Stimulated activated CD8-positive, alpha-beta memory T cell treated with anti-CD3 and anti-CD28 coated beads, Interleukin-4, amount 100 ng/mL, for 1 hour (primary cell): ENCODE data around the gene C10orf95.
A peak's percentile ranks its signal among the peaks of the same experiment; 100 is the strongest.

ENCODE experiments used
- DNase-seq, 2 donors: peaks; one replicate each; pipeline ENCODE4 v3.0.0-alpha.2; 2020; ENCODE audit warnings: low read depth in 2 of 2, low spot score in 1 of 2

C10orf95 gene

DNA sequence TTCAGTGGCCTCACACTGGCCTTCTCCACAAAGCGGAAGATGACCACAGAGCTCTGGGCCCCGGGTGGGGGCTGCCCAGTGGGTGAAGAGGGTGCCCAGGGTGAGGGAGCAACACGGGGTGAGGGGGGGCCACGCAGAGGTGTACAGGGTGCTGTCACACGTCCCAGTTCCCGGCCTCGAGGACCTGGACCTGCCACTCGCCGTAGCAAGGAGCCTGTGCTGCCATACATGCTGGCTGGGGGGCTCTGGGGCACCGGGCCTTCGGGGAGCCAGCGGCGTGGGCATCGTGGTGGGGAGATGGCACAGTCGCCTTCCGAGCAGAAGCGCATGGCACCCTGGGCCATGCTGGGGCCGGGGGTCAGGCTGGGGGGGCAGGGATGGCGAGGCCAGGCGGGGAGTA lies 34.6 kb downstream of the C10orf95 start:
- DNase-seq, result no peak

DNA sequence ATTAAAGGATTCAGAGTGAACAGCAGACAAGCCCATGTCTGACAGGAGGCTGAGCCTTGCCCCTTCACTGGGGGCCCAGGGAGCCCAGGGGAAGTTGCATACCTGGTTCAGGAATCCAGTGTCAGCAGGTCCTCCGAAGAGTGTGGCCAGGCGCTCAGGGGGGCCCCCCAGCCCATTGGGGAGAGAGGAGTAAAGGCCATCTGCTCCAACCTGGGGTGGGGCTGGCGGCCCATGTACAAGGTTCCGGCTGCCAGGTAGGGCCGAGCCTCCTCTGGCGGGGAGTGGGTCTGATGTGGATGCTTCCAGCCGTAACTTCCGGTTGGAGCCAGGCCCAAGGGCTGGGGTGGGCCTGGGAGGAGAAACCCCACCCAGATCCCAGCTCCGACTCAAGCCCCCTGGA lies 35.1 kb downstream of the C10orf95 start:
- DNase-seq, result no peak

- DNase-seq, result no peak
Measured at GRCh38 chr10:102414749-102415148, 36.6 kb downstream of the C10orf95 start.

DNA sequence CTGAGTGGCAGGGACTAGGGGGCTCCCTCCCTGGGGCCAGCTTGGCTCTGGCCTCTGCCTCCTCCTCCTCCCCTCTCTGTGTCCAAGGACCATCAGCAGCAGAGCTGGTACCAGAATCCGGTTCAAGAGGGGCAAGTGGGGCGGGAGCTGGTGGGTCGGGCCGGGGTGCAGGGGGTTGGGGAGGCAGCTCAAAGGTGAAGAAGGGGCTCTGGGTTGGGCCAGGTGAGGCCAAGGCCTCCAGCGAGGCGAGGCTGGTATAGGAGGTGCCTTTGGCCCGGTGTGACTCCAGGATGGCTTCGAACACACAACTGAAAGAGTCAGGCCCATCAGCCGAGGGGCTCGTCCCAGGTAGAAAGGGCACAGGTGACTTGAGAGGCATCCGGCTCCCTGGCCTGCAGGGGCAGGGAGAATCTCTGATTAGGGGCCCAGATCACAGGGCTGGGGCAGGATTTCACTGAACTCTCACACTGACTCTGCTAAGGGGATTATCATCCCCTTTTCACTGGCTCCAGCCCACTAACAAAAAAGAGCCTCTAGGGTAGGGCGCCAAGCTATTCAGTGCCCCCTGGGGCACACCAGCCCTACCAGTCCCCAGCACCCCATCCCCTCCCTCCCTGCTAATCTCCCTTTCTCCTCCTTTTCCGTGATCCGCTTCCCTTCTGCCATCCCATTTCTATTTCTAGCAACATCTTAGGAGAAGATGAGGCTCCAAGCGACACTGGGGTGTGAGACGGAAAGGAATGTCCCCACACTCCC lies 37.4 kb downstream of the C10orf95 start:
- no peak for DNase-seq

- no peak for DNase-seq
Measured at GRCh38 chr10:102413053-102413705, 38.2 kb downstream of the C10orf95 start.

GRCh38 chr10:102412293-102412692 lies 39.0 kb downstream of the C10orf95 start:
- DNase-seq, result no peak

- no peak for DNase-seq
Measured at GRCh38 chr10:102411341-102412255, 39.7 kb downstream of the C10orf95 start.

- no peak for DNase-seq
Measured at GRCh38 chr10:102410429-102411073, 40.8 kb downstream of the C10orf95 start.

DNA sequence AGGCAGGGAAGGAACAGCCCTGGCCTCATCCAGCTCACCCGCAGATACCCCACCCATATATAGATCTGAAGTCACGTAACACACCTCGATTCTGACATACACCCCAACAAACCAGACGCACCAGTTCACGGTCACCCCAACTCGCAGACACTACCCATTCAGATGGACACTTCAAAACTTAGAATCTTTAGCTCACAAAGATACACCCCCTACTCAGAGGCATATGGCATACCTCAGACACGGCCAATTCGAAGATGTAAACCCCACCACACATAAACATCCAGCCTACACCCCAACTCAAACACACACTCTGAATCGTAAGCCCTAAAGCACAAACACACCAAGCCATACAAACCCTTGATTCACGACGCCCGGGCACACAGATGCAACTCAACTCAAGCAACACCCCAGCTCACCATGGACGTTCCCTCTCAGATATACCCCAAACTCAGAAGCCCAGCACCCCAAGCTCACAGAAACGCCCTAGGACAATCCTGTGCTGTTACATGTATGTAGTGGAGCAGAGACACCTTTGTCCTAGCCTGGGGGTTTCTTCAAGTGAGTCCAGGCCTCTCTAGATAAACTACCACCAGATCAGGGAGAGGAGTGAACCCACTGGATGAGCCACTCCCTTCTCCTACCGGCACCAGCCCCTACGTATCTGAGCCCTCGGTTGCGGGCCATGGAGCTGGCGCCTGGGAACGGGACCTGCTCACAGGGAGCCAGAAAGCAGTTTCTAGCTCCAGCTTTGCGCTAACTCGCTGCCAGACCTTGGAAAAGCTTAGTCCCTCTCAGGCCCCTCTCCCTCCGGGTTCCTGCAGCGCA lies 41.5 kb downstream of the C10orf95 start:
- no peak for DNase-seq

GRCh38 chr10:102408728-102409603 lies 42.4 kb downstream of the C10orf95 start:
- DNase-seq, result peak in 1 of 2 donors; percentile 52

DNA sequence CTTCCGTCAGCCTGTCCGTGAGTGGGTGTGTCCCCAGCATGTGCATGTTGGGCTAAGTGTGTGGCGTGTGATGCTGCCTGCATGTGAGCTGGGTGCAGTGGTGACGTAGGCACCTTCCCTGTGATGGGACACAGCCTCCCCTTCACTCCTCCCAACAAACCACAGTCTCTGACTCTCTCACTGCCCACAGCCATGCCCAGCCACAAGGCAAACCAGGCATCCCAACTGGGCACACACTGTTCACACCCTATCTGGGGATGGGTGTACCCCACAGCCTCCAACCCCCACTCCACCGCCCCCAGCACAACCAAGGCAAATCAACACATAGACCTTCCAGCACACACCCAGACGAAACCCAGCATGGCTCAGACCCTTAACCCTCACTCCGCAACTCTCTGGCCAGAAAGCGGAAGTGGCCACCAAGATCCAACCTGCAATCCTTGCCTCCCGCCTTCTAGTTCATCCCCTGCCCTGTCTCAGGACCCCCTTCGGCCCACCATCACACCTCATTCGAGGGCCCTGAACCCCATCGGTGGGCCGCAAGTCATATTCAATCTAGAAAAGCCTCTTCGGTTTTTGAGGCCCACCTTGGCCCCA lies 43.1 kb downstream of the C10orf95 start:
- no peak for DNase-seq

DNA sequence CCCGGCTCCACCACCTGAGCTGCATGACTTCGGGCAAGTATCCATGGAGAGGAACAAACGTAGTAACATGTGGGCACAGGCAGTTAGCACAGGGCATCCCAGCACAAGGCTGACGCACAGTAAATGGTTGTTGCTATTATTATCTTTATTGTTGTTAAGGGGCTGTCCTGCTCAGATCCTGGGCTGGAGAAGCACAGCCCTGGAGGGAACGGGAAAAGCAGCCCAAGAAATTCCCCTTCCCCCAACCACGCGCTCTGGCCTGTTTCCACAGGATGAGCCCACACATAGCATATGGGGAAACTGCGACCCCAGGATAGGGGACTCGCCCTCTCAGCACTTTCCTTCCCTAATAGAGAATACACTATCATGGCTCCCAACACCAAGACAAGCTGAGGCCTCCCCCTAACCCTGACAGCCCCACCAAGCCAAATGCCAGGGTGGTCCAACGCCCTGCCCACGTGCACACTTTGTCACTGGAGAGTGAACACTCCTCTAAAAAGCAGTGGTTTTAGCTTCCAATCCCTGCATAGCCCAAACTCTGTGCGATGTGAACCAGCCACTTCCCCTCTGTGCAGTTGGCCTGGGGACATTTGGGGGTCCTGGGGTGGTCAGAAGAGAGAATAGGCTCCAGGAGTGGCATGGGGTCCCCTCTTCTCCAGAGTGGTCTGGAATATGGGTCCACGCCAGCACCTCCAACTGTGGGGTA lies 43.8 kb downstream of the C10orf95 start:
- no peak for DNase-seq

- no peak for DNase-seq
Measured at GRCh38 chr10:102406815-102407214, 44.5 kb downstream of the C10orf95 start.

DNA sequence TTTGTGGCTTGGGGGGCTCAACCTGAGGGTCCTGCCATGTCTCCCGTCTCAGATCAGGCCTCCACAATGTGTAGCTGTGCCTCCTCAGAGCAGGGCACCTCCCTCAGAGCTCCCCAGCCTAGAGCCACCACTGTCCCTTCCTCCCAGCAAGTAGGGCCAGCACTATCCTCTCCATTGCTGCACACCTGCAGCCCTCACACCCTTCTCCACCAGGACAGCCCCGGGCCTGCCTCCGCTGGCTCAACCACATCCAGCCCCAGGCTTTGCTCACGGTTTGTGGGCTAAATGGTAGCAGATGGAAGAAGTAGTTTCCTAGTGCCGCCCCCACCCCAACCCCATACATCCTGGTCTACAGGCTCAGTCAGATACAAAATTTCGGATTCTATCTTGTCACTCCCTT lies 45.7 kb downstream of the C10orf95 start:
- DNase-seq, result no peak

DNA sequence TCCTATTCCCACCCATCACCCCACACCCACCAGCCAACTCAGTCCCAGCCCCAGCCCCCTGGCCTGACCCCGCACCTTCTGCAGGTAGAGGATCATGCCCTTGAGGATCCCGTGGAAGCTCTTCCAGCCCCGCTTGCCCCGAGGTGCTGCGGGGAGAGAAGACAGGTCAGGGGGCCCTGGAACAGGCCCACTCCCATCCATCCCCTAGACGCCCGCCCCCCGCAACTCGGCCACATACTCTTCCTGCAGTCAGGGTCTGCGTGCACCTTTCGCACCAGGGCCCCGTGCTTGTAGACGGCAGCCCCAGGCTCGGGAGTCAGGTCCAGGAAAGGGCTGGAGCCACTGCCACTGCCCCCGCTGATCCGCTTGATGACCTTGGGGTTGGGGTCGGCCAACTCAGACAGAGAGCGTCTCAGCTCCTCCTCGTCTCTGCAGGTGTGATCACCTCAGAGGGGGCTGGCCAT lies 46.2 kb downstream of the C10orf95 start:
- DNase-seq, result no peak

DNA sequence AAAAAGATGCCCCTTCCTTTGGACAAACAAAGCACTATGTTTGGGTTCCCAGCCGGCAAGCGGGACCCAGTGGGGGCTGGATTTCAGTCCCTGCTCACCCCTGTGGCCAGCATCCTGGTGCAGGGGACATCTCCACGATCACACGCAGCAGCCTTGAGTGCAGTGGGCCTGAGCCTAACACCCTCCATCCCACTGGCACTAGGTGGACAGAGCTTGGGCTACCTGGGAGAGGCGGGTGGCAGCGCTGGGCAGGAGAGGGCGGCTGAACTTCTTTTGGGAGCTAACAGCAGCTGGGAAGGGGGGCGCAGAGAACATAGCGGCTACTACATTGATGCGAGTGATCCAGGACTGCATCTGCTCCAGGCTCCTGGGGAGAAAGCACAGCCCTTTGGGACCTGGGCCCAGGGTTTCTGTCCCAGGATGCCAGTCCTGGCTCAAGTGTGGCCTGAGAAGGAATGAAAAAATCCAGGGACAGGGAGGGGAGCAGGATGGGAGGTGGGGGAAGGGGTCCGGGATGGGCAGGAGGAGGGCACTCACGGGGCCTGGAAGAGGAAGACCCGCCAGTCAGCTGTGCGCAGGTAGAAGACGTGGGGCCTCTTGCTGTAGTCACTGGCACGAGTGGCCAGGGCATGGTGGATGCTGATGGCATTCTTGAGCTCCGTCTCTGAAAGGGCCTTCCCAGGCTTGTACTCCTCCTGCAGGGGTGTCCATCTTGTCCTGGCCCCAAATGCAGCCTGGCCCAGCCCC lies 46.8 kb downstream of the C10orf95 start:
- DNase-seq, result no peak

GRCh38 chr10:102403115-102403514 lies 48.2 kb downstream of the C10orf95 start:
- no peak for DNase-seq

GRCh38 chr10:102402512-102402896 lies 48.8 kb downstream of the C10orf95 start:
- DNase-seq, result no peak
